Effector memory CD4-positive, alpha-beta T cell (primary cell): Measurements from ENCODE around the gene KCNAB2.

ENCODE experiments used
- DNase-seq, 3 donors: peaks; one replicate each; pipeline ENCODE4 v3.0.0-alpha.2; 2020
- H3K27ac ChIP-seq: 2 replicates; pipeline ENCODE4 v1.7.0; 2013; ENCODE audit warnings: mild to moderate bottlenecking, low read length, moderate library complexity; ENCODE audit not compliant: insufficient read depth, poor library complexity, severe bottlenecking
- H3K27me3 ChIP-seq: replicated peaks from 2 replicates; pipeline ENCODE4 v1.7.0; 2013; ENCODE audit warnings: mild to moderate bottlenecking, low read length; ENCODE audit not compliant: insufficient read depth, control insufficient read depth, poor library complexity, severe bottlenecking
- H3K36me3 ChIP-seq: 2 replicates; pipeline ENCODE4 v1.7.0; 2013; ENCODE audit warnings: mild to moderate bottlenecking, low read length, moderate library complexity; ENCODE audit not compliant: control insufficient read depth, insufficient read depth
- H3K4me1 ChIP-seq: 2 replicates; pipeline ENCODE4 v1.7.0; 2013; ENCODE audit warnings: low read length, mild to moderate bottlenecking; ENCODE audit not compliant: control insufficient read depth, insufficient read depth, poor library complexity, severe bottlenecking
- H3K4me3 ChIP-seq: 2 replicates; pipeline ENCODE4 v1.7.0; 2013; ENCODE audit warnings: low read length, low read depth, mild to moderate bottlenecking; ENCODE audit not compliant: insufficient read depth, poor library complexity, severe bottlenecking
- H3K9me3 ChIP-seq: 2 replicates; pipeline ENCODE4 v1.7.0; 2013; ENCODE audit warnings: mild to moderate bottlenecking, low read length, moderate library complexity; ENCODE audit not compliant: control insufficient read depth

KCNAB2 gene

GRCh38 chr1:6099787-6100765, 54.4 kb downstream of the KCNAB2 start:
- no peaks in the 10 kb centered on the region for H3K9me3 ChIP-seq
- H3K27me3 ChIP-seq, result no peaks in the 10 kb centered on the region
- H3K27ac ChIP-seq, result no peak overlapping the region
- H3K36me3 ChIP-seq, result peaks cover 26% of the 10 kb centered on the region
- DNase-seq, result no peak
- H3K4me1 ChIP-seq, result no peaks in the 10 kb centered on the region
- no peak overlapping the region for H3K4me3 ChIP-seq

- H3K36me3 ChIP-seq, result peaks cover 18% of the 10 kb centered on the region
- H3K4me3 ChIP-seq, result no peak overlapping the region
- no peak overlapping the region for H3K27ac ChIP-seq
- no peaks in the 10 kb centered on the region for H3K4me1 ChIP-seq
- no peaks in the 10 kb centered on the region for H3K27me3 ChIP-seq
- no peaks in the 10 kb centered on the region for H3K9me3 ChIP-seq
- no peak for DNase-seq
Measured at GRCh38 chr1:6100861-6101783, 55.4 kb downstream of the KCNAB2 start.

- no peaks in the 10 kb centered on the region for H3K9me3 ChIP-seq
- no peaks in the 10 kb centered on the region for H3K27me3 ChIP-seq
- no peak overlapping the region for H3K27ac ChIP-seq
- no peaks in the 10 kb centered on the region for H3K4me1 ChIP-seq
- peaks cover 10% of the 10 kb centered on the region for H3K36me3 ChIP-seq
- no peak overlapping the region for H3K4me3 ChIP-seq
- no peak for DNase-seq
Measured at GRCh38 chr1:6101826-6102531, 56.3 kb downstream of the KCNAB2 start.

GRCh38 chr1:6102532-6102845, 56.8 kb downstream of the KCNAB2 start:
- no peak for DNase-seq

GRCh38 chr1:6103111-6103853, 57.6 kb downstream of the KCNAB2 start:
- Histone ChIP-seq H3K27ac (no peak overlapping the region), H3K4me1 (no peaks in the 10 kb centered on the region), H3K9me3 (no peaks in the 10 kb centered on the region), H3K27me3 (no peaks in the 10 kb centered on the region), H3K36me3 (peaks cover 6% of the 10 kb centered on the region), H3K4me3 (no peak overlapping the region)
- no peak for DNase-seq

More at GRCh38 chr1:6102532-6102845, 56.8 kb downstream of the KCNAB2 start:
- Histone ChIP-seq H3K27me3 (no peaks in the 10 kb centered on the region), H3K4me1 (no peaks in the 10 kb centered on the region), H3K36me3 (peaks cover 6% of the 10 kb centered on the region), H3K4me3 (no peak overlapping the region), H3K27ac (no peak overlapping the region), H3K9me3 (no peaks in the 10 kb centered on the region)

- Histone ChIP-seq H3K4me3 (no peak overlapping the region), H3K27me3 (no peaks in the 10 kb centered on the region), H3K9me3 (no peaks in the 10 kb centered on the region), H3K27ac (no peak overlapping the region), H3K4me1 (no peaks in the 10 kb centered on the region), H3K36me3 (no peaks in the 10 kb centered on the region)
- DNase-seq, result no peak
Measured at GRCh38 chr1:6103854-6104530, 58.3 kb downstream of the KCNAB2 start.

- no peaks in the 10 kb centered on the region for H3K27me3 ChIP-seq
- no peaks in the 10 kb centered on the region for H3K9me3 ChIP-seq
- H3K4me3 ChIP-seq, result no peak overlapping the region
- DNase-seq, result no peak
- no peak overlapping the region for H3K27ac ChIP-seq
- no peaks in the 10 kb centered on the region for H3K4me1 ChIP-seq
- H3K36me3 ChIP-seq, result no peaks in the 10 kb centered on the region
Measured at GRCh38 chr1:6104631-6105030, 58.9 kb downstream of the KCNAB2 start.

- no peak for DNase-seq
- Histone ChIP-seq H3K4me1 (no peaks in the 10 kb centered on the region), H3K4me3 (no peak overlapping the region), H3K27ac (no peak overlapping the region), H3K27me3 (no peaks in the 10 kb centered on the region), H3K36me3 (no peaks in the 10 kb centered on the region), H3K9me3 (no peaks in the 10 kb centered on the region)
Measured at GRCh38 chr1:6105218-6105679, 59.6 kb downstream of the KCNAB2 start.

- Histone ChIP-seq H3K36me3 (no peaks in the 10 kb centered on the region), H3K27ac (no peak overlapping the region), H3K9me3 (no peaks in the 10 kb centered on the region), H3K4me1 (no peaks in the 10 kb centered on the region), H3K4me3 (no peak overlapping the region), H3K27me3 (no peaks in the 10 kb centered on the region)
- DNase-seq, result no peak
Measured at GRCh38 chr1:6105763-6106162, 60.1 kb downstream of the KCNAB2 start.
